Omental fat pad (tissue), 4 donors: Measurements from ENCODE around the gene SLC16A6. TPM values are rescaled to one million over a fixed set of nuclear protein-coding genes. Genes with fewer than 3 reads are reported as not detected.

Experiments
- ATAC-seq: fragments of 150-250 bp; one replicate; pipeline ENCODE4 v1.9.1; 2016; ENCODE audit warnings: mild to moderate bottlenecking, moderate library complexity; ENCODE audit not compliant: low FRiP score
- DNase-seq: peaks from one replicate; pipeline ENCODE4 v3.0.0-alpha.2; 2019; ENCODE audit warnings: low spot score
- total RNA-seq, 4 donors: library from RNA; depleted of rRNA; stranded (reverse); fragments of >200 nt; gene quantifications; one replicate each; pipeline ENCODE4 v1.1.0, GENCODE V29; 2016
- TF ChIP-seq, protein P1 (sequence below), 3 donors: fragments of 450-650 bp; IDR thresholded peaks; one replicate each; pipeline ENCODE4 v1.5.1; 2016 to 2017; ENCODE audit warnings: antibody characterized with exemption in 3 of 3, mild to moderate bottlenecking in 3 of 3, moderate library complexity in 2 of 3

Gene SLC16A6
- total RNA-seq, 4 donors from 2014 or later, result 0.38 to 7.3 (median 2.2) TPM

DNA sequence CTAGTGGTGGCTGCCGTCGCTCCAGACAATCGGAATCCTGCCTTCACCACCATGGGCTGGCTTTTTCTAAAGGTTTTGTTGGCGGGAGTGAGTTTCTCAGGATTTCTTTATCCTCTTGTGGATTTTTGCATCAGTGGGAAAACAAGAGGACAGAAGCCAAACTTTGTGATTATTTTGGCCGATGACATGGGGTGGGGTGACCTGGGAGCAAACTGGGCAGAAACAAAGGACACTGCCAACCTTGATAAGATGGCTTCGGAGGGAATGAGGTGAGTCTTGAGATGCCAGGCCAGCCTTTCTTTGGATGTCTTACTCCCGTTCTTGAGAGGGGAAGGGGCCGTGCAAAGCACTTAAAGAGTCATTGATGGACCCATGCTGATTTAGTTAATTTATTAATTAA, 16.5 kb upstream of the SLC16A6 start:
- no peak for ATAC-seq
- TF ChIP-seq, protein P1, sequence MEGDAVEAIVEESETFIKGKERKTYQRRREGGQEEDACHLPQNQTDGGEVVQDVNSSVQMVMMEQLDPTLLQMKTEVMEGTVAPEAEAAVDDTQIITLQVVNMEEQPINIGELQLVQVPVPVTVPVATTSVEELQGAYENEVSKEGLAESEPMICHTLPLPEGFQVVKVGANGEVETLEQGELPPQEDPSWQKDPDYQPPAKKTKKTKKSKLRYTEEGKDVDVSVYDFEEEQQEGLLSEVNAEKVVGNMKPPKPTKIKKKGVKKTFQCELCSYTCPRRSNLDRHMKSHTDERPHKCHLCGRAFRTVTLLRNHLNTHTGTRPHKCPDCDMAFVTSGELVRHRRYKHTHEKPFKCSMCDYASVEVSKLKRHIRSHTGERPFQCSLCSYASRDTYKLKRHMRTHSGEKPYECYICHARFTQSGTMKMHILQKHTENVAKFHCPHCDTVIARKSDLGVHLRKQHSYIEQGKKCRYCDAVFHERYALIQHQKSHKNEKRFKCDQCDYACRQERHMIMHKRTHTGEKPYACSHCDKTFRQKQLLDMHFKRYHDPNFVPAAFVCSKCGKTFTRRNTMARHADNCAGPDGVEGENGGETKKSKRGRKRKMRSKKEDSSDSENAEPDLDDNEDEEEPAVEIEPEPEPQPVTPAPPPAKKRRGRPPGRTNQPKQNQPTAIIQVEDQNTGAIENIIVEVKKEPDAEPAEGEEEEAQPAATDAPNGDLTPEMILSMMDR (IDR thresholded peaks at IDR 0.05), result no peak
- no peak for DNase-seq

DNA sequence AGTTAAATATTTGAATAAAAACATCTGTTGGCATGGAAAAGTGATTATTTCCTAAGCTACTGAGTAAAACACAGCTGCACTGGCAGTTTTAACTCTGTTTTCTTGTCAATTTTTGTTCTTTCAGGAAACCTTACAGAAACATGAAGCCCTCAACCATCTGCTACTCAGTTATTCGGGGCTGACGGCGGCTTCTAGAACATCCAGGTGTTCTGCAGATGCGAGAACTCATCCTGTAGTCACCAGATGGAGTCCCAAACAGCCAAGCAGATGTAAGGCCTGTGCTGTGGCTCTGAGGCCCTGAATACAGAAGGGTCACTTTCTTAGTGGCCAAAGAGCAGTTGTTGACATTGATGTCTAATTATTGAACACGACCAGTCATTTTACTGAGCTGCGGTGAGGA, 15.9 kb upstream of the SLC16A6 start:
- ATAC-seq, result no peak
- DNase-seq, result no peak
- TF ChIP-seq, protein P1 (IDR thresholded peaks at IDR 0.05), result no peak

DNA sequence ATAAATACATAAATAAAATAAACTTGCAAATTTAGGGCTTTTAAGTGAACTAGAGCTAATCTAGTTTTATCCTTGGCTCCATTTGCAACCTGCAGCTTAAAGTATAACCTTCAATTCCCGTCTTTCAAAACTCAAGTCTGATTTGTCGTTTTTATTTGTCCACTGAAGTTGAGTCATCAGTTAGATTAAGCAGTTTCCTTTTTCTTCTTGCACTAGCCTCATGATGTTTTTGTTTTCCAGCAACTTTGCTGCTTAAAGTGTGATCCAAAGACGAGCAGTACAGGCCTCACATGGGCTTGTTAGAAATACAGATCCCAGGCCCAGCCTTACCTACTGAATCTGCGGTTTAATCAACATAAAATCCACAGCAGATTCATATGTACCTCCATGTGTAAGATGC, 14.2 kb upstream of the SLC16A6 start:
- DNase-seq (no peak), ATAC-seq (no peak)
- TF ChIP-seq, protein P1 (IDR thresholded peaks at IDR 0.05), result no peak

DNA sequence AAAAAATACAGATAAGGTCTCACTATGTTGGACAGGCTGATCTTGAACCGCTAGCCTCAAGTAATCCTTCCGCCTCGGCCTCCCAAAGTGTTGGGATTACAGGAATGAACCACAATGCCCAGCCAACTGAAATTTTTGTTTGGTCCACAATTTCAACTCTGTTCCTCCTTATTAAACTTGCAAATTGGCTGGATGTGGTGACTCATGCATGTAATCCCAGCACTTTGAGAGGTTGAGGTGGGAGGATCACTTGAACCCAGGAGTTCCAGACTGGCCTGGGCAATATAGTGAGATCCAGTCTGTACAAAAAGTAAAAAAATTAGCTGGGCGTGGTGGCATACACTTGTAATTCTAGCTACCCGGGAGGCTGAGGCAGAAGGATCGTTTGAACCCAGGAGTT, 13.8 kb upstream of the SLC16A6 start:
- no peak for DNase-seq
- TF ChIP-seq, protein P1 (IDR thresholded peaks at IDR 0.05), result no peak
- no peak for ATAC-seq

DNA sequence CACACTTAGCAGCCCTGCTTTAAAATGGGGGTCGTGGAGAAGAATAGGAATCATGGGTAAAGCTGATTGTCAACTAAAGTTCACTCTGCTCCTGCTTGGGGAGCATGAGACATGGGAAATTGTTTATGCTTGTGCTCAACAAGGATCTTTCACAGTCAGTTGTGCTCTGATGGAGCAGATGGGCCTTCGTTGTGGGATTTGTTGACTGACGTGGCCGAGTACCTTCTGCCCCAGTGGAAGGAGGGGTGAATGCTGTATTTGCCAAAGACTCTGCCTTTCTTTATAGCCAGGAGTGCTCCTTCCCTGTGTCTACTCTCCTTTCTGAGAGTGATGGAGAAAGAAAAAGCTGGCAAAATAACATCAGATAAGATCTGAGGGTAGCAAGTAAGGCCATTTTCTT, 11.7 kb upstream of the SLC16A6 start:
- no peak for ATAC-seq
- TF ChIP-seq, protein P1 (IDR thresholded peaks at IDR 0.05), result no peak

DNA sequence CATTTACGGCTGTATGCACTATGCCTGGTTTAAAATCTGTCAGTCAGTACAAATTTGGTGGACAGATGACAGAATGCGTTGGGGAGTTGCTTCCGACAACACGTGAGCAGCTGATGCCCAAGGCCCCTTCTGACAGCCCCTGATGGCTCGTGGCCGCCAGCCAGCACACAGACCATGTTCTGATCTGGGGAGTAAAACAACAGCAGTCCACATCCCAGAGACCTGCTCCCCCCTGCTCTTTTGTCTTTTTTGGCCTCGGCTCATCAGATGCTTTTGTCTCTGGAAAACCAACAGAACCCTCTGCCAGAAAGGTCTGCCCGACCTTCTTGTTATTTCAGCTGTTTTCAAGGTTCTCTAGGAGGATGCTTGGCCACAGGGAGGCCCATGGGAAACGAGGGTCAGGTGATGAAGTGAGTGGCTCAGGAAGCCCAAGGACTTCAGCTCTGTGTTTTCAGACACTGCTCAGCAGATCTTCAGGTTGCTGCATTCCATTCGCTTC, 11.2 kb upstream of the SLC16A6 start:
- ATAC-seq (no peak), DNase-seq (no peak)
- TF ChIP-seq, protein P1 (IDR thresholded peaks at IDR 0.05), result no peak

More for the DNA sequence above, 11.7 kb upstream of the SLC16A6 start:
- no peak for DNase-seq

DNA sequence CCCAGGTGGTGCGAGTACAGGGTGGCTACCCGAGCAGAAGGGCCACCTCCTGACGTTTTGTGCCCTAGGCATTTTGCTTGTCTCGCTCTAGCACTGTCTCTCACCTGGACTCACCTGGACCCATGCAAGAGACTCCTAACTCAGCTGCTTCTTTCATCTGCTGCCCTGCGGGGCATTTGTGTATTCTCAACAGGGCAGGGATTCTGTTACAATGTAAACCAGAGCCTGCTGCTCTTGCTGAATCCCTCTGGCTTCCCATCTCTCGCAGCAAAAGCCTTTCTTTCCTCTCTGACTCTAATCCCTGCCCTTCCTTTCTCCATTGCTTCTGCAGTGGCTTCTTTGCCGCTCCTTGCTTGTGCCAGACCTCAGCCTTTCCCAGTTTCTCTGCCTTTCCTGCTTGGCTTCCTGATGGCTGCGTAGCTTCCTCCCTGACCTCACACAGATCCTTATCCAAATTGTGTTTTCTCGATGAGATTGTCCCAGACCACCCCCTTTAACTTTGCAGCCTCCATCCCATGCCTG, 10.6 kb upstream of the SLC16A6 start:
- DNase-seq (no peak), ATAC-seq (no peak)
- TF ChIP-seq, protein P1 (IDR thresholded peaks at IDR 0.05), result no peak
